Measurements from ENCODE around the gene KANK4.

DNA sequence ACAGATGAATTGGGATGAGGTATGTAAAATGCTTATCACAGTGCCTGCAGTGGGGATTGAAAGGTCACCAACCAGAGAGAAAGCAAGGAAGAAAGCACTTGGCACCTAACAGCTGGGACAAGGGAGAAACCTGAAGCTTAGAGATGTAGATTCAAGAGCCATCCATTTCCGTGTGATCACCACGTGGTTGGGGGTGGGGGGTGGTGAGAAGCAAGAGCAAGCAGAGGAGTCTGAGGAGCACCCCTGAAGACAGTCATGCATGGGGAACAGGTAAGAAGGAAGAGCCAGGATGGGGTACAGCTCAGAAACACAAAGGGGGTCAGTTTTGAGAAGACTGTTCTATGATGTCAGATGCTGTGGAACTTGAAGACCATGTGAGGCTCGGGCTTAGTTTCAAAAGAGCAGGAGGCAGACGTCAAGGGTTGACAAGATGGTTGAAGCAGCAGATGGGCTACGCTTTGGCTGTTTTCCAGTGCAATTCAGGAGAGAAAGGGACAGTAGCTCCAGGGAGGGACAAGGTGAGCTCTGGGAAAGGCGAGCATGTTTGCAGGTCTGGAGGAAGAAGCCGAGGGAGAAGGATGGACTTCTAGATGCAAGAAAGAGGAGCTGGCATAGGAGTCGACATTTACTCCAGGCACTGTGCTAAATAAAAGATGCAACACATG is 17.4 kb downstream of the KANK4 start:
- TF ChIP-seq, protein P1, sequence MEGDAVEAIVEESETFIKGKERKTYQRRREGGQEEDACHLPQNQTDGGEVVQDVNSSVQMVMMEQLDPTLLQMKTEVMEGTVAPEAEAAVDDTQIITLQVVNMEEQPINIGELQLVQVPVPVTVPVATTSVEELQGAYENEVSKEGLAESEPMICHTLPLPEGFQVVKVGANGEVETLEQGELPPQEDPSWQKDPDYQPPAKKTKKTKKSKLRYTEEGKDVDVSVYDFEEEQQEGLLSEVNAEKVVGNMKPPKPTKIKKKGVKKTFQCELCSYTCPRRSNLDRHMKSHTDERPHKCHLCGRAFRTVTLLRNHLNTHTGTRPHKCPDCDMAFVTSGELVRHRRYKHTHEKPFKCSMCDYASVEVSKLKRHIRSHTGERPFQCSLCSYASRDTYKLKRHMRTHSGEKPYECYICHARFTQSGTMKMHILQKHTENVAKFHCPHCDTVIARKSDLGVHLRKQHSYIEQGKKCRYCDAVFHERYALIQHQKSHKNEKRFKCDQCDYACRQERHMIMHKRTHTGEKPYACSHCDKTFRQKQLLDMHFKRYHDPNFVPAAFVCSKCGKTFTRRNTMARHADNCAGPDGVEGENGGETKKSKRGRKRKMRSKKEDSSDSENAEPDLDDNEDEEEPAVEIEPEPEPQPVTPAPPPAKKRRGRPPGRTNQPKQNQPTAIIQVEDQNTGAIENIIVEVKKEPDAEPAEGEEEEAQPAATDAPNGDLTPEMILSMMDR (IDR thresholded peaks at IDR 0.05), result no peak
- no peak for TF ChIP-seq POLR2A (IDR thresholded peaks at IDR 0.05)

Data from testis (tissue), 2 donors.